ENCODE measurements around the gene PTER.

DNA sequence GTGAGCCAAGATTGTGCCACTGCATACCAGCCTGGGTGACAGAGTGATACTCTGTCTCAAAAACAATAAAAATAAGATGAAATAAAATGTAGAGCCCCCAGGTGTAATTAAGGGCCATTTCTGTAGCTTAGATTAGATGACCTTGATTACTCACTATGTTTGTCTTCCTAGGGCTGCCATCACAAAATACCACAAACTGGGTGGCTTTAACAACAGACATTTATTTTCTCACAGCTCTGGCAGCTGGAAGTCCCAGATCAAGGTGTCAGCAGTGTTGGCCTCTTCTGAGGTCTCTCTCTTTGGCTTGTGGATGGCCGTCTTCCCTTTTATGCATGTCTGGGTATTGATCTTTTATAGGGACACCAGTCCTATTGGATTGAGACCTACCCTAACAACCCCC lies 6.1 kb downstream of the PTER start:
- TF ChIP-seq, protein P1, sequence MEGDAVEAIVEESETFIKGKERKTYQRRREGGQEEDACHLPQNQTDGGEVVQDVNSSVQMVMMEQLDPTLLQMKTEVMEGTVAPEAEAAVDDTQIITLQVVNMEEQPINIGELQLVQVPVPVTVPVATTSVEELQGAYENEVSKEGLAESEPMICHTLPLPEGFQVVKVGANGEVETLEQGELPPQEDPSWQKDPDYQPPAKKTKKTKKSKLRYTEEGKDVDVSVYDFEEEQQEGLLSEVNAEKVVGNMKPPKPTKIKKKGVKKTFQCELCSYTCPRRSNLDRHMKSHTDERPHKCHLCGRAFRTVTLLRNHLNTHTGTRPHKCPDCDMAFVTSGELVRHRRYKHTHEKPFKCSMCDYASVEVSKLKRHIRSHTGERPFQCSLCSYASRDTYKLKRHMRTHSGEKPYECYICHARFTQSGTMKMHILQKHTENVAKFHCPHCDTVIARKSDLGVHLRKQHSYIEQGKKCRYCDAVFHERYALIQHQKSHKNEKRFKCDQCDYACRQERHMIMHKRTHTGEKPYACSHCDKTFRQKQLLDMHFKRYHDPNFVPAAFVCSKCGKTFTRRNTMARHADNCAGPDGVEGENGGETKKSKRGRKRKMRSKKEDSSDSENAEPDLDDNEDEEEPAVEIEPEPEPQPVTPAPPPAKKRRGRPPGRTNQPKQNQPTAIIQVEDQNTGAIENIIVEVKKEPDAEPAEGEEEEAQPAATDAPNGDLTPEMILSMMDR (conservative IDR thresholded peaks at IDR 0.05; ENCODE audit: low read length): no peak
- TF ChIP-seq EZH2phosphoT487 (IDR thresholded peaks at IDR 0.05; ENCODE audit: borderline replicate concordance, low read depth, low read length): no peak

All from OCI-LY7 (cell line).